K562 (cell line): ENCODE measurements around the gene GJC2. TPM values are rescaled to one million over a fixed set of nuclear protein-coding genes. Genes with fewer than 3 reads are reported as not detected.

Experiments
- CBFA2T2 ChIP-seq: fragments of 450-650 bp; conservative IDR thresholded peaks from 2 replicates; pipeline ENCODE4 v1.6.1; 2017; ENCODE audit warnings: mild to moderate bottlenecking
- CBX8 ChIP-seq: fragments of 200-600 bp; sonication (generic); IDR thresholded peaks from 2 replicates; pipeline ENCODE4 v1.6.1; 2012; ENCODE audit warnings: borderline replicate concordance, mixed run types, low read depth, mild to moderate bottlenecking, moderate library complexity, mixed read lengths, low read length, control low read depth, inconsistent platforms; ENCODE audit not compliant: poor library complexity, severe bottlenecking; ENCODE audit errors: extremely low read depth
- E2F3 ChIP-seq: fragments of 250-450 bp; sonication (Bioruptor Pico); IDR thresholded peaks from 2 replicates; pipeline ENCODE4 v1.4.0; 2020; ENCODE audit warnings: mild to moderate bottlenecking
- FUS ChIP-seq: fragments of 200-400 bp; formaldehyde crosslinking; optimal IDR thresholded peaks from 2 replicates; pipeline ENCODE3; 2017; ENCODE audit warnings: low read depth, low read length
- HNRNPLL ChIP-seq: fragments of 200-400 bp; formaldehyde crosslinking; IDR thresholded peaks from 2 replicates; pipeline ENCODE4 v1.6.1; 2017; ENCODE audit warnings: low read length, low read depth, mild to moderate bottlenecking; ENCODE audit not compliant: poor library complexity, severe bottlenecking
- MIER1 ChIP-seq: fragments of 450-650 bp; IDR thresholded peaks from 2 replicates; pipeline ENCODE4 v1.6.1; 2016; ENCODE audit warnings: antibody characterized with exemption, mild to moderate bottlenecking, low read depth
- MYBL2 ChIP-seq, 2 experiments: fragments of 450-650 bp in 1 of 2; sonication (generic) in 1 of 2; formaldehyde crosslinking in 1 of 2; IDR thresholded peaks; 2 replicates each; pipeline versions ENCODE4 v1.6.1 to v1.8.1; 2017 to 2022; ENCODE audit warnings: borderline replicate concordance in 1 of 2, inconsistent platforms in 1 of 2, low read depth in 1 of 2, mild to moderate bottlenecking in 1 of 2, missing genetic modification reagents in 1 of 2, moderate library complexity in 1 of 2
- NCOA2 ChIP-seq, 2 experiments: fragments of 450-650 bp; IDR thresholded peaks; 2 replicates each; pipeline ENCODE4 v1.6.1; 2018; ENCODE audit warnings: mild to moderate bottlenecking in 2 of 2, moderate library complexity in 1 of 2; ENCODE audit not compliant: partially characterized antibody in 2 of 2
- PYGO2 ChIP-seq: fragments of 450-650 bp; IDR thresholded peaks from 2 replicates; pipeline ENCODE4 v1.6.1; 2016; ENCODE audit warnings: mild to moderate bottlenecking, missing genetic modification characterization, moderate library complexity, missing compliant biosample characterization
- RCOR1 ChIP-seq, 2 experiments: IDR thresholded peaks; 2 replicates each; pipeline ENCODE4 v1.6.1; 2012; ENCODE audit warnings: low read depth in 2 of 2, low read length in 2 of 2, borderline replicate concordance in 1 of 2, improper control_type of control experiment in 1 of 2
- SAP30 ChIP-seq: fragments of 200-600 bp; sonication (generic); IDR thresholded peaks from 2 replicates; pipeline ENCODE4 v1.6.1; 2012; ENCODE audit warnings: borderline replicate concordance, low read depth, mild to moderate bottlenecking, moderate library complexity, low read length, control low read depth, inconsistent platforms; ENCODE audit not compliant: insufficient read depth, poor library complexity, severe bottlenecking
- SLC30A9 ChIP-seq: fragments of 250-450 bp; sonication (Bioruptor Pico); IDR thresholded peaks from 2 replicates; pipeline ENCODE4 v1.8.0; 2022; ENCODE audit warnings: mild to moderate bottlenecking, moderate library complexity
- SMARCB1 ChIP-seq: IDR thresholded peaks from 2 replicates; pipeline ENCODE4 v1.6.1; 2011; ENCODE audit warnings: improper control_type of control experiment, low read depth; ENCODE audit not compliant: insufficient read length
- SP1 ChIP-seq: sonication (generic); formaldehyde crosslinking; IDR thresholded peaks from 2 replicates; pipeline ENCODE4 v1.8.1; 2022; ENCODE audit warnings: mild to moderate bottlenecking, missing genetic modification reagents
- SUPT5H ChIP-seq: fragments of 450-650 bp; IDR thresholded peaks from 2 replicates; pipeline ENCODE4 v1.6.1; 2016
- TAF9B ChIP-seq: fragments of 450-650 bp; IDR thresholded peaks from 2 replicates; pipeline ENCODE4 v1.6.1; 2018; ENCODE audit warnings: mild to moderate bottlenecking; ENCODE audit not compliant: partially characterized antibody
- TEAD1 ChIP-seq, 2 experiments: fragments of 450-650 bp in 1 of 2; sonication (generic) in 1 of 2; formaldehyde crosslinking; IDR thresholded peaks; 2 replicates each; pipeline versions ENCODE4 v1.4.0 to v1.8.0; 2020 to 2022; ENCODE audit warnings: mild to moderate bottlenecking in 2 of 2, missing genetic modification reagents in 1 of 2
- ZFP91 ChIP-seq: sonication (generic); formaldehyde crosslinking; IDR thresholded peaks from 2 replicates; pipeline ENCODE4 v1.8.0; 2022; ENCODE audit warnings: mild to moderate bottlenecking, missing genetic modification reagents
- ZNF24 ChIP-seq: fragments of 450-650 bp; IDR thresholded peaks from 2 replicates; pipeline ENCODE4 v1.6.1; 2016
- ZNF280A ChIP-seq: fragments of 450-650 bp; IDR thresholded peaks from 2 replicates; pipeline ENCODE4 v1.6.1; 2018; ENCODE audit warnings: mild to moderate bottlenecking, low read depth; ENCODE audit not compliant: partially characterized antibody
- ZNF444 ChIP-seq: fragments of 250-450 bp; sonication (Bioruptor Pico); IDR thresholded peaks from 2 replicates; pipeline ENCODE4 v1.4.0; 2020; ENCODE audit warnings: mild to moderate bottlenecking, moderate library complexity
- ZNF507 ChIP-seq: conservative IDR thresholded peaks from 2 replicates; pipeline ENCODE4 v1.6.1; 2017; ENCODE audit warnings: missing genetic modification characterization, missing compliant biosample characterization
- ZNF561 ChIP-seq: fragments of 450-650 bp; formaldehyde crosslinking; conservative IDR thresholded peaks from 2 replicates; pipeline ENCODE4 v1.4.0; 2020; ENCODE audit warnings: mild to moderate bottlenecking, moderate library complexity
- ZNF76 ChIP-seq: fragments of 250-450 bp; sonication (Bioruptor Pico); IDR thresholded peaks from 2 replicates; pipeline ENCODE4 v1.4.0; 2020; ENCODE audit warnings: mild to moderate bottlenecking, moderate library complexity, borderline replicate concordance
- ZNF766 ChIP-seq: fragments of 200-800 bp; sonication (Bioruptor generic); conservative IDR thresholded peaks from 2 replicates; pipeline ENCODE4 v1.6.1; 2016; ENCODE audit warnings: missing genetic modification characterization, missing compliant biosample characterization
- polyA plus RNA-seq, 8 experiments: library from polyadenylated mRNA; depleted of rRNA in 4 of 8; stranded (reverse) in 5 of 8; unstranded in 3 of 8; fragments of >200 nt; fragmentation: Nextera tagmentation in 2 of 8; fragmentation: Illumina TruSeq in 1 of 8; extraction: Ambion mirVana in 2 of 8; extraction: Trizol in 1 of 8; gene quantifications; 2 replicates each; pipeline versions ENCODE4 v1.2.1 to v1.2.3, GENCODE V29; 2011 to 2014; ENCODE audit warnings: inconsistent platforms in 1 of 8, missing spikeins in 1 of 8
- total RNA-seq, 7 experiments: library from RNA; depleted of rRNA in 6 of 7; stranded (reverse); fragments of >200 nt in 6 of 7; fragmentation: Illumina TruSeq in 2 of 7; extraction: Trizol in 2 of 7; gene quantifications; 2 replicates each; pipeline versions ENCODE4 v1.2.1 to v1.2.3, GENCODE V29; 2011 to 2021; ENCODE audit warnings: low replicate concordance in 1 of 7

The GJC2 gene
- total and polyA plus RNA-seq, 9 of the 15 experiments (the other 6 are each of a cell fraction or from before 2014, with no cell fraction given): 0.03 to 0.62 (median 0.11) TPM; not detected in 2

- TF ChIP-seq CBFA2T2 (peak; percentile 88), ZNF561 (no peak), ZNF444 (CRISPR knock-in tag) (no peak), SAP30 (no peak), MYBL2 (IDR thresholded peaks at IDR 0.05; ENCODE audit: low read depth) (no peak), MYBL2 (CRISPR knock-in tag; IDR thresholded peaks at IDR 0.05; ENCODE audit: borderline replicate concordance) (no peak), HNRNPLL (no peak), ZNF766 (CRISPR knock-in tag) (no peak), RCOR1 (IDR thresholded peaks at IDR 0.05; ENCODE audit: borderline replicate concordance in 1 of 2, low read depth in 2 of 2, low read length in 2 of 2) (peak; percentile 100), SMARCB1 (no peak), ZNF76 (CRISPR knock-in tag) (no peak), SLC30A9 (no peak), E2F3 (CRISPR knock-in tag) (0 out of 2 replicates have a peak, but pooled peaks have one; percentile 21), FUS (no peak), ZNF24 (no peak), NCOA2 (IDR thresholded peaks at IDR 0.05; ENCODE audit: partially characterized antibody in 2 of 2) (no peak), SP1 (0 out of 2 replicates have a peak, but pooled peaks have one; percentile 45), SUPT5H (0 out of 2 replicates have a peak, but pooled peaks have one; percentile 67), PYGO2 (tag) (peak; percentile 31; the same call in 1 of the 2 replicates), MIER1 (peak; percentile 45; the same call in 1 of the 2 replicates), CBX8 (no peak), TAF9B (no peak), ZFP91 (CRISPR knock-in tag) (no peak), TEAD1 (CRISPR knock-in tag; IDR thresholded peaks at IDR 0.05) (peak; percentile 59 to 82; a peak in 3 of 4 replicates), ZNF507 (tag) (no peak), ZNF280A (no peak)
Observed at GRCh38 chr1:228164561-228165371, 15.0 kb downstream of the GJC2 start (continued).
